ENCODE results near the gene MYOF. TPM values are rescaled to one million over a fixed set of nuclear protein-coding genes. Genes with fewer than 3 reads are reported as not detected.

Gene MYOF, protein sequence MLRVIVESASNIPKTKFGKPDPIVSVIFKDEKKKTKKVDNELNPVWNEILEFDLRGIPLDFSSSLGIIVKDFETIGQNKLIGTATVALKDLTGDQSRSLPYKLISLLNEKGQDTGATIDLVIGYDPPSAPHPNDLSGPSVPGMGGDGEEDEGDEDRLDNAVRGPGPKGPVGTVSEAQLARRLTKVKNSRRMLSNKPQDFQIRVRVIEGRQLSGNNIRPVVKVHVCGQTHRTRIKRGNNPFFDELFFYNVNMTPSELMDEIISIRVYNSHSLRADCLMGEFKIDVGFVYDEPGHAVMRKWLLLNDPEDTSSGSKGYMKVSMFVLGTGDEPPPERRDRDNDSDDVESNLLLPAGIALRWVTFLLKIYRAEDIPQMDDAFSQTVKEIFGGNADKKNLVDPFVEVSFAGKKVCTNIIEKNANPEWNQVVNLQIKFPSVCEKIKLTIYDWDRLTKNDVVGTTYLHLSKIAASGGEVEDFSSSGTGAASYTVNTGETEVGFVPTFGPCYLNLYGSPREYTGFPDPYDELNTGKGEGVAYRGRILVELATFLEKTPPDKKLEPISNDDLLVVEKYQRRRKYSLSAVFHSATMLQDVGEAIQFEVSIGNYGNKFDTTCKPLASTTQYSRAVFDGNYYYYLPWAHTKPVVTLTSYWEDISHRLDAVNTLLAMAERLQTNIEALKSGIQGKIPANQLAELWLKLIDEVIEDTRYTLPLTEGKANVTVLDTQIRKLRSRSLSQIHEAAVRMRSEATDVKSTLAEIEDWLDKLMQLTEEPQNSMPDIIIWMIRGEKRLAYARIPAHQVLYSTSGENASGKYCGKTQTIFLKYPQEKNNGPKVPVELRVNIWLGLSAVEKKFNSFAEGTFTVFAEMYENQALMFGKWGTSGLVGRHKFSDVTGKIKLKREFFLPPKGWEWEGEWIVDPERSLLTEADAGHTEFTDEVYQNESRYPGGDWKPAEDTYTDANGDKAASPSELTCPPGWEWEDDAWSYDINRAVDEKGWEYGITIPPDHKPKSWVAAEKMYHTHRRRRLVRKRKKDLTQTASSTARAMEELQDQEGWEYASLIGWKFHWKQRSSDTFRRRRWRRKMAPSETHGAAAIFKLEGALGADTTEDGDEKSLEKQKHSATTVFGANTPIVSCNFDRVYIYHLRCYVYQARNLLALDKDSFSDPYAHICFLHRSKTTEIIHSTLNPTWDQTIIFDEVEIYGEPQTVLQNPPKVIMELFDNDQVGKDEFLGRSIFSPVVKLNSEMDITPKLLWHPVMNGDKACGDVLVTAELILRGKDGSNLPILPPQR (N-terminal part only)
- 68.2 TPM for total RNA-seq

GRCh38 chr10:93482145-93482834, at the start of gene MYOF:
TSS of gene MYOF (minus strand) at chr10:93482334. CDS start at chr10:93482194, 140 bp downstream.
- Histone ChIP-seq H3K9me3 (no peaks in the 10 kb centered on the region), H3K27me3 (no peaks in the 10 kb centered on the region), H3K27ac (peak within 1 kb of the TSS; percentile 83 to 88), H3K4me1 (peaks cover 2 to 25% of the 10 kb centered on the region in 2 donors), H3K36me3 (peaks cover 0 to 12% of the 10 kb centered on the region in 2 donors), H3K4me3 (peak within 1 kb of the TSS; percentile 62 to 69)
- intact Hi-C loops (cut with DNase I) = loop anchor here (1.0 kb wide), 1 partner anchor 106 kb away; no protein-coding TSS in a partner anchor
- TF ChIP-seq, protein P1, sequence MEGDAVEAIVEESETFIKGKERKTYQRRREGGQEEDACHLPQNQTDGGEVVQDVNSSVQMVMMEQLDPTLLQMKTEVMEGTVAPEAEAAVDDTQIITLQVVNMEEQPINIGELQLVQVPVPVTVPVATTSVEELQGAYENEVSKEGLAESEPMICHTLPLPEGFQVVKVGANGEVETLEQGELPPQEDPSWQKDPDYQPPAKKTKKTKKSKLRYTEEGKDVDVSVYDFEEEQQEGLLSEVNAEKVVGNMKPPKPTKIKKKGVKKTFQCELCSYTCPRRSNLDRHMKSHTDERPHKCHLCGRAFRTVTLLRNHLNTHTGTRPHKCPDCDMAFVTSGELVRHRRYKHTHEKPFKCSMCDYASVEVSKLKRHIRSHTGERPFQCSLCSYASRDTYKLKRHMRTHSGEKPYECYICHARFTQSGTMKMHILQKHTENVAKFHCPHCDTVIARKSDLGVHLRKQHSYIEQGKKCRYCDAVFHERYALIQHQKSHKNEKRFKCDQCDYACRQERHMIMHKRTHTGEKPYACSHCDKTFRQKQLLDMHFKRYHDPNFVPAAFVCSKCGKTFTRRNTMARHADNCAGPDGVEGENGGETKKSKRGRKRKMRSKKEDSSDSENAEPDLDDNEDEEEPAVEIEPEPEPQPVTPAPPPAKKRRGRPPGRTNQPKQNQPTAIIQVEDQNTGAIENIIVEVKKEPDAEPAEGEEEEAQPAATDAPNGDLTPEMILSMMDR (IDR thresholded peaks at IDR 0.05) = peak; percentile 37 to 64 (median 61)
- DNase-seq (ENCODE audit: low spot score in 2 of 2) = peak in 1 of 2 donors; percentile 83

- intact Hi-C loops (cut with DNase I) = loop anchor here (10.0 kb wide), 1 partner anchor 944 kb away; the partner anchor contains the start of gene IDE
- Histone ChIP-seq H3K27me3 (no peaks in the 10 kb centered on the region), H3K4me3 (no peak overlapping the region), H3K9me3 (peaks cover 0 to 5% of the 10 kb centered on the region in 2 donors), H3K36me3 (no peaks in the 10 kb centered on the region), H3K27ac (no peak overlapping the region), H3K4me1 (peaks cover 7 to 18% of the 10 kb centered on the region in 2 donors)
- TF ChIP-seq, protein P1 (IDR thresholded peaks at IDR 0.05) = no peak
- DNase-seq (ENCODE audit: low spot score in 2 of 2) = no peak
These were observed 36.4 kb upstream of the MYOF start for GRCh38 chr10:93518531-93518930.

- H3K27ac ChIP-seq = peak overlapping the region; percentile 85 to 88
These were observed 33.9 kb upstream of the MYOF start for GRCh38 chr10:93516006-93516380.

DNA sequence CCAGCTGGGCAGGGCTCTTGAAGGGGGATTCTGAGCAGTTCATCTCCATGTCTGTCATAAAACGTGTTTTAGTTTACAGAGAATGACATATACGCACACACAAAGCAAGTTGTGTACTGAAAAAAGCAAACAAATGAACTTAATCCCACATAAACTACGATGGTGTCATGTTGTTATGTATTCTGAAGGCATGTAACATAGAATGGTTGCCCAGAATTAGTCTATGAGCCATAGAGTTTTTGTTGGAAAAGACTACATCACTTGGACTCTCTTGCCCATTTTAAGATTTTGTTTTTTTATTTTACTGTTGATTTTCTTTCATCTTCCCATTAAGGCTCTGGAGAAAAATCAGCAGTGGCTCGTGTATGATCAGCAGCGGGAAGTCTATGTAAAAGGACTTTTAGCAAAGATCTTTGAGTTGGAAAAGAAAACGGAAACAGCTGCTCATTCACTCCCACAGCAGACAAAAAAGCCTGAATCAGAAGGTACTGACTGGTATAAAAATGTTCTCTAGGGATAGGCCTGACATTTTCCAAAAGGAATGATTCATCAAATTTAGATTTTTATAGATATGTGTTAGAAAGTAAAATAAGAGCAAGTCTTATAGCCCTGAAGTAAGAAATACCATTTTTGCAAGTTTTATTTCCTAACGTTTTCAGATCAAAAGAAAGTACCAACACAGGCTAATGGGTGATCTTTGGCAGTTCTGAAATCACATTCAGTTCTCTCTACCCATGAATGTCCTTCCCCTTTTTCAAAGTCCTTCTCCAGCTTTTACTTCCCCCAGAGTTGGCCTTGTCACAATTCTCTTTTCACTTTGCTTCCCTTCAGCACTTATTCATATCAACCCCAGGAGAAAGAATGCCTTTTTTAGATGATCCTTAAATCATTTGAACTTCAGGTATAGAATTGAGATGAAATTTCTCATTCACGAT, 33.2 kb upstream of the MYOF start:
- Histone ChIP-seq H3K36me3 (no peaks in the 10 kb centered on the region), H3K4me1 (peaks cover 7 to 21% of the 10 kb centered on the region in 2 donors), H3K4me3 (peak overlapping the region in 1 of 2 donors; percentile 5), H3K27ac (peak overlapping the region; percentile 85 to 88), H3K9me3 (no peaks in the 10 kb centered on the region), H3K27me3 (no peaks in the 10 kb centered on the region)
- TF ChIP-seq, protein P1 (IDR thresholded peaks at IDR 0.05) = no peak
- intact Hi-C loops (cut with DNase I) = loop anchor here (10.0 kb wide), 1 partner anchor 941 kb away; the partner anchor contains the start of gene IDE
- DNase-seq (ENCODE audit: low spot score in 2 of 2) = no peak

More at GRCh38 chr10:93516006-93516380, 33.9 kb upstream of the MYOF start:
- H3K4me1 ChIP-seq = peaks cover 7 to 21% of the 10 kb centered on the region in 2 donors
- no peaks in the 10 kb centered on the region for H3K27me3 ChIP-seq
- TF ChIP-seq, protein P1 (IDR thresholded peaks at IDR 0.05) = no peak
- no peak for DNase-seq (ENCODE audit: low spot score in 2 of 2)
- intact Hi-C loops (cut with DNase I) = loop anchor here (10.0 kb wide), 1 partner anchor 941 kb away; the partner anchor contains the start of gene IDE
- no peaks in the 10 kb centered on the region for H3K9me3 ChIP-seq
- H3K36me3 ChIP-seq = no peaks in the 10 kb centered on the region
- H3K4me3 ChIP-seq = no peak overlapping the region
